H1 (cell line): ENCODE results near the gene MYBPC2. TPM values are rescaled to one million over a fixed set of nuclear protein-coding genes. Genes with fewer than 3 reads are reported as not detected.

Experiments
- BACH1 ChIP-seq: IDR thresholded peaks from 2 replicates; pipeline ENCODE4 v1.6.1; 2012; ENCODE audit warnings: low read length, improper control_type of control experiment
- CEBPB ChIP-seq: IDR thresholded peaks from 2 replicates; pipeline ENCODE4 v1.6.1; 2012; ENCODE audit warnings: low read depth, low read length
- CREB1 ChIP-seq: IDR thresholded peaks from 2 replicates; pipeline ENCODE4 v1.6.1; 2012; ENCODE audit warnings: inconsistent platforms
- EGR1 ChIP-seq: IDR thresholded peaks from 2 replicates; pipeline ENCODE4 v1.6.1; 2011; ENCODE audit warnings: low read depth, low read length, borderline replicate concordance
- GABPA ChIP-seq: IDR thresholded peaks from 2 replicates; pipeline ENCODE4 v1.6.1; 2011; ENCODE audit warnings: mild to moderate bottlenecking, low read length, moderate library complexity, borderline replicate concordance; ENCODE audit not compliant: insufficient read depth
- GTF2F1 ChIP-seq: IDR thresholded peaks from 2 replicates; pipeline ENCODE4 v1.6.1; 2012; ENCODE audit warnings: low read depth, low read length, improper control_type of control experiment, borderline replicate concordance
- MAFK ChIP-seq: IDR thresholded peaks from 2 replicates; pipeline ENCODE4 v1.6.1; 2012; ENCODE audit warnings: low read depth, mild to moderate bottlenecking, improper control_type of control experiment, low read length
- MAX ChIP-seq: IDR thresholded peaks from 2 replicates; pipeline ENCODE4 v1.6.1; 2012; ENCODE audit warnings: inconsistent platforms
- NANOG ChIP-seq: IDR thresholded peaks from 2 replicates; pipeline ENCODE4 v1.6.1; 2011; ENCODE audit warnings: low read length, low read depth, mild to moderate bottlenecking, inconsistent platforms; ENCODE audit not compliant: insufficient read depth, poor library complexity, severe bottlenecking
- SIN3A ChIP-seq, 2 experiments: IDR thresholded peaks in 1 of 2; conservative IDR thresholded peaks in 1 of 2; 2 replicates each; pipeline ENCODE4 v1.6.1; 2011 to 2012; ENCODE audit warnings: low read length in 2 of 2, improper control_type of control experiment in 1 of 2, low read depth in 1 of 2, mild to moderate bottlenecking in 1 of 2
- TBP ChIP-seq: IDR thresholded peaks from 2 replicates; pipeline ENCODE4 v1.6.1; 2011; ENCODE audit warnings: low read depth, low read length, improper control_type of control experiment
- polyA plus RNA-seq, 7 experiments: library from polyadenylated mRNA; depleted of rRNA in 3 of 7; stranded (reverse) in 5 of 7; unstranded in 2 of 7; fragments of >200 nt in 5 of 7; fragments of 200-250 nt in 2 of 7; gene quantifications; 1 replicate in 5 of 7; 2 replicates in 1 of 7; 4 replicates in 1 of 7; pipeline versions ENCODE4 v1.2.1 to v1.2.3, GENCODE V29; 2011 to 2013; ENCODE audit warnings: missing spikeins in 2 of 7, mixed read lengths in 2 of 7
- total RNA-seq: library from RNA; stranded (reverse); fragmentation: NEBNext Ultra II Directional; extraction: Animal tissue kit (Norgen Biotek cat#: 25700); gene quantifications from 2 replicates; pipeline ENCODE4 v1.2.1, GENCODE V29; 2021

Gene MYBPC2
- total and polyA plus RNA-seq, 2 of the 8 experiments (the other 6 are each of a cell fraction or from before 2014, with no cell fraction given), result 1.8 to 3.1 TPM

GRCh38 chr19:50402544-50403301 lies 30.0 kb upstream of the MYBPC2 start (continued):
- TF ChIP-seq GTF2F1 (no peak), MAFK (no peak), GABPA (no peak), NANOG (no peak), BACH1 (no peak), MAX (no peak), TBP (no peak), CEBPB (no peak), EGR1 (no peak), SIN3A (conservative IDR thresholded peaks at IDR 0.05 in 1 of 2, IDR thresholded peaks at IDR 0.05 in 1 of 2; ENCODE audit: low read depth in 1 of 2, low read length in 2 of 2) (no peak), CREB1 (no peak)
